ENCODE data around the gene DNAAF1. TPM values are rescaled to one million over a fixed set of nuclear protein-coding genes. Genes with fewer than 3 reads are reported as not detected.

DNAAF1 gene
- total RNA-seq, 2 experiments from 2014 or later = not detected

GRCh38 chr16:84143081-84143480 lies 2.0 kb upstream of the DNAAF1 start:
- Mint-ChIP-seq H3K4me1 (ENCODE audit: low read depth) (peaks cover 28% of the 10 kb centered on the region), H3K36me3 (no peaks in the 10 kb centered on the region), H3K27me3 (no peaks in the 10 kb centered on the region), H3K9me3 (no peaks in the 10 kb centered on the region), H3K4me3 (no peak overlapping the region), H3K27ac (no peak overlapping the region)
- intact Hi-C loops (cut with micrococcal nuclease) = no loop called here
- no peak for DNase-seq
- POLR2A ChIA-PET = no interaction called here
- CTCF ChIA-PET = interaction anchor here (0.7 to 2.6 kb wide), 3 partner anchors 26 to 44 kb away, joined by 3 to 9 read pairs (median 7); partner anchors contain the start of genes MBTPS1 and TAF1C

- intact Hi-C loops (cut with micrococcal nuclease) = loop anchor here (2.0 kb wide), 1 partner anchor 31 kb away; no protein-coding TSS in a partner anchor
- CTCF ChIA-PET = interaction anchor here (0.7 to 2.6 kb wide), 2 partner anchors 27 to 43 kb away, joined by 3 to 9 read pairs; partner anchors contain the start of genes MBTPS1 and TAF1C
- H3K27ac Mint-ChIP-seq = peak overlapping the region; percentile 76
Observed at GRCh38 chr16:84143784-84144199, 1.3 kb upstream of the DNAAF1 start.

GRCh38 chr16:84144209-84144858 lies 774 bp upstream of the DNAAF1 start:
- ChIA-PET CTCF (interaction anchor here (1.0 to 2.6 kb wide), 3 partner anchors 9 to 43 kb away, joined by 6 to 9 read pairs (median 8); partner anchors contain the start of genes MBTPS1 and TAF1C), POLR2A (interaction anchor here (0.6 to 2.5 kb wide), 2 partner anchors 27 to 33 kb away, joined by 5 to 23 read pairs; partner anchors contain the start of gene MBTPS1)
- peak; percentile 66 for DNase-seq
- intact Hi-C loops (cut with micrococcal nuclease) = loop anchor here (2.0 kb wide), 1 partner anchor 30 kb away; no protein-coding TSS in a partner anchor
- peak overlapping the region; percentile 76 for H3K27ac Mint-ChIP-seq
- no peaks in the 10 kb centered on the region for H3K36me3 Mint-ChIP-seq
- H3K4me1 Mint-ChIP-seq (ENCODE audit: low read depth) = peaks cover 17% of the 10 kb centered on the region
- H3K9me3 Mint-ChIP-seq = no peaks in the 10 kb centered on the region
- H3K4me3 Mint-ChIP-seq = peak overlapping the region; percentile 93
- H3K27me3 Mint-ChIP-seq = no peaks in the 10 kb centered on the region

More at GRCh38 chr16:84143784-84144199, 1.3 kb upstream of the DNAAF1 start:
- Mint-ChIP-seq H3K36me3 (no peaks in the 10 kb centered on the region), H3K27me3 (no peaks in the 10 kb centered on the region), H3K4me3 (peak overlapping the region; percentile 93), H3K4me1 (ENCODE audit: low read depth) (peaks cover 22% of the 10 kb centered on the region), H3K9me3 (no peaks in the 10 kb centered on the region)
- no peak for DNase-seq
- POLR2A ChIA-PET = interaction anchor here (0.6 kb wide), 1 partner anchor 34 kb away, joined by 5 read pairs; no protein-coding TSS in a partner anchor

GRCh38 chr16:84150926-84151325 lies 5.8 kb downstream of the DNAAF1 start:
- H3K9me3 Mint-ChIP-seq = no peaks in the 10 kb centered on the region
- intact Hi-C loops (cut with micrococcal nuclease) = no loop called here
- no peaks in the 10 kb centered on the region for H3K4me1 Mint-ChIP-seq (ENCODE audit: low read depth)
- ChIA-PET CTCF (interaction anchor here (1.1 kb wide), 1 partner anchor 36 kb away, joined by 3 read pairs; the partner anchor contains the start of gene TAF1C), POLR2A (interaction anchor here (1.0 kb wide), 1 partner anchor 12 kb away, joined by 3 read pairs; no protein-coding TSS in a partner anchor)
- H3K4me3 Mint-ChIP-seq = no peak overlapping the region
- H3K27ac Mint-ChIP-seq = no peak overlapping the region
- H3K27me3 Mint-ChIP-seq = peaks cover 7% of the 10 kb centered on the region
- no peak for DNase-seq
- H3K36me3 Mint-ChIP-seq = no peaks in the 10 kb centered on the region

GRCh38 chr16:84153660-84154214 lies 8.6 kb downstream of the DNAAF1 start:
- Mint-ChIP-seq H3K27me3 (peaks cover 16% of the 10 kb centered on the region), H3K36me3 (no peaks in the 10 kb centered on the region), H3K9me3 (no peaks in the 10 kb centered on the region), H3K27ac (no peak overlapping the region), H3K4me3 (no peak overlapping the region), H3K4me1 (ENCODE audit: low read depth) (no peaks in the 10 kb centered on the region)
- ChIA-PET CTCF (no interaction called here), POLR2A (no interaction called here)
- intact Hi-C loops (cut with micrococcal nuclease) = no loop called here
- no peak for DNase-seq

- CTCF ChIA-PET = interaction anchor here (1.1 kb wide), 1 partner anchor 32 kb away, joined by 5 read pairs; the partner anchor contains the start of gene TAF1C
- no peaks in the 10 kb centered on the region for H3K9me3 Mint-ChIP-seq
- H3K36me3 Mint-ChIP-seq = no peaks in the 10 kb centered on the region
- intact Hi-C loops (cut with micrococcal nuclease) = no loop called here
- no peak overlapping the region for H3K27ac Mint-ChIP-seq
- DNase-seq = no peak
- POLR2A ChIA-PET = interaction anchor here (0.7 to 0.8 kb wide), 2 partner anchors 12 to 133 kb away, joined by 3 to 10 read pairs; no protein-coding TSS in a partner anchor
- no peaks in the 10 kb centered on the region for H3K4me1 Mint-ChIP-seq (ENCODE audit: low read depth)
- H3K4me3 Mint-ChIP-seq = no peak overlapping the region
- peaks cover 26% of the 10 kb centered on the region for H3K27me3 Mint-ChIP-seq
Observed at GRCh38 chr16:84155226-84155625, 10.1 kb downstream of the DNAAF1 start.

- H3K4me1 Mint-ChIP-seq (ENCODE audit: low read depth) = no peaks in the 10 kb centered on the region
- H3K4me3 Mint-ChIP-seq = no peak overlapping the region
- POLR2A ChIA-PET = interaction anchor here (0.7 to 0.8 kb wide), 2 partner anchors 12 to 133 kb away, joined by 3 to 10 read pairs; no protein-coding TSS in a partner anchor
- no peak overlapping the region for H3K27ac Mint-ChIP-seq
- CTCF ChIA-PET = interaction anchor here (0.8 to 1.1 kb wide), 2 partner anchors 9 to 31 kb away, joined by 3 to 5 read pairs; partner anchors contain the start of gene TAF1C
- no peaks in the 10 kb centered on the region for H3K9me3 Mint-ChIP-seq
- DNase-seq = no peak
- intact Hi-C loops (cut with micrococcal nuclease) = no loop called here
- no peaks in the 10 kb centered on the region for H3K36me3 Mint-ChIP-seq
- H3K27me3 Mint-ChIP-seq = peaks cover 26% of the 10 kb centered on the region
Observed at GRCh38 chr16:84155771-84156170, 10.7 kb downstream of the DNAAF1 start.

- POLR2A ChIA-PET = no interaction called here
- DNase-seq = no peak
- Mint-ChIP-seq H3K27me3 (peaks cover 26% of the 10 kb centered on the region), H3K4me1 (ENCODE audit: low read depth) (no peaks in the 10 kb centered on the region), H3K36me3 (no peaks in the 10 kb centered on the region), H3K27ac (no peak overlapping the region), H3K4me3 (no peak overlapping the region), H3K9me3 (no peaks in the 10 kb centered on the region)
- CTCF ChIA-PET = interaction anchor here (0.8 to 1.1 kb wide), 2 partner anchors 9 to 31 kb away, joined by 3 to 5 read pairs; partner anchors contain the start of gene TAF1C
- intact Hi-C loops (cut with micrococcal nuclease) = no loop called here
Observed at GRCh38 chr16:84156342-84156784, 11.3 kb downstream of the DNAAF1 start.

- POLR2A ChIA-PET = no interaction called here
- Mint-ChIP-seq H3K9me3 (no peaks in the 10 kb centered on the region), H3K36me3 (no peaks in the 10 kb centered on the region), H3K27me3 (peaks cover 33% of the 10 kb centered on the region), H3K27ac (no peak overlapping the region), H3K4me3 (no peak overlapping the region), H3K4me1 (ENCODE audit: low read depth) (no peaks in the 10 kb centered on the region)
- intact Hi-C loops (cut with micrococcal nuclease) = no loop called here
- DNase-seq = no peak
- CTCF ChIA-PET = no interaction called here
Observed at GRCh38 chr16:84159007-84159406, 13.9 kb downstream of the DNAAF1 start.

GRCh38 chr16:84159800-84160199 lies 14.7 kb downstream of the DNAAF1 start:
- Mint-ChIP-seq H3K27ac (no peak overlapping the region), H3K9me3 (no peaks in the 10 kb centered on the region), H3K27me3 (peaks cover 39% of the 10 kb centered on the region), H3K4me3 (no peak overlapping the region), H3K36me3 (no peaks in the 10 kb centered on the region), H3K4me1 (ENCODE audit: low read depth) (no peaks in the 10 kb centered on the region)
- no peak for DNase-seq
- CTCF ChIA-PET = interaction anchor here (1.0 to 1.1 kb wide), 2 partner anchors 19 to 75 kb away, joined by 3 read pairs; no protein-coding TSS in a partner anchor
- POLR2A ChIA-PET = no interaction called here
- intact Hi-C loops (cut with micrococcal nuclease) = no loop called here

- no peak for DNase-seq
- Mint-ChIP-seq H3K27me3 (peaks cover 37% of the 10 kb centered on the region), H3K27ac (no peak overlapping the region), H3K4me1 (ENCODE audit: low read depth) (no peaks in the 10 kb centered on the region), H3K9me3 (no peaks in the 10 kb centered on the region), H3K36me3 (no peaks in the 10 kb centered on the region), H3K4me3 (no peak overlapping the region)
- intact Hi-C loops (cut with micrococcal nuclease) = no loop called here
- ChIA-PET POLR2A (no interaction called here), CTCF (interaction anchor here (1.0 to 1.4 kb wide), 3 partner anchors 14 to 76 kb away, joined by 3 to 11 read pairs (median 3); no protein-coding TSS in a partner anchor)
Observed at GRCh38 chr16:84161037-84161436, 15.9 kb downstream of the DNAAF1 start.

GRCh38 chr16:84161801-84162200 lies 16.7 kb downstream of the DNAAF1 start:
- intact Hi-C loops (cut with micrococcal nuclease) = no loop called here
- CTCF ChIA-PET = no interaction called here
- H3K4me1 Mint-ChIP-seq (ENCODE audit: low read depth) = peaks cover 3% of the 10 kb centered on the region
- H3K27me3 Mint-ChIP-seq = peaks cover 37% of the 10 kb centered on the region
- H3K36me3 Mint-ChIP-seq = no peaks in the 10 kb centered on the region
- no peaks in the 10 kb centered on the region for H3K9me3 Mint-ChIP-seq
- DNase-seq = no peak
- POLR2A ChIA-PET = no interaction called here
- H3K4me3 Mint-ChIP-seq = no peak overlapping the region
- H3K27ac Mint-ChIP-seq = no peak overlapping the region

All from activated CD4-positive, alpha-beta memory T cell treated with anti-CD3 and anti-CD28 coated beads for 36 hours (primary cell).